ENCODE measurements around the gene OR5M8.

GRCh38 chr11:56486801-56487200 is 4.4 kb downstream of the OR5M8 start:
- TF ChIP-seq POLR2A (IDR thresholded peaks at IDR 0.05) = no peak
- no peak for TF ChIP-seq CTCF (IDR thresholded peaks at IDR 0.05)
